TTC549 (cell line): ENCODE data around the gene ZNF195.
"Not testable (repeated sequence)": the region's sequence is repeated elsewhere in the genome, so short reads cannot be mapped to it uniquely, and the experiment has no call there.

Experiments used
- FAIRE-seq: peaks from 2 replicates; lab custom pipeline; 2012; peaks lifted over from hg19 to GRCh38; lab: Jason Lieb, UNC

ZNF195 gene

GRCh38 chr11:3378426-3379423, at the start of gene ZNF195:
TSS of gene ZNF195 (minus strand) at chr11:3379146. CDS start at chr11:3379040, 106 bp downstream.
- peak; percentile 52 for FAIRE-seq

- FAIRE-seq, result not testable (repeated sequence)
Observed at GRCh38 chr11:3428076-3428475, 49.1 kb upstream of the ZNF195 start.

GRCh38 chr11:3426541-3426940, 47.6 kb upstream of the ZNF195 start:
- not testable (repeated sequence) for FAIRE-seq

- not testable (repeated sequence) for FAIRE-seq
Observed at GRCh38 chr11:3423928-3424327, 45.0 kb upstream of the ZNF195 start.

GRCh38 chr11:3423138-3423731, 44.3 kb upstream of the ZNF195 start:
- not testable (repeated sequence) for FAIRE-seq

- FAIRE-seq, result peak; percentile 80
Observed at GRCh38 chr11:3422380-3423137, 43.6 kb upstream of the ZNF195 start.

GRCh38 chr11:3421608-3422379, 42.8 kb upstream of the ZNF195 start:
- FAIRE-seq, result not testable (repeated sequence)

GRCh38 chr11:3420281-3421042, 41.5 kb upstream of the ZNF195 start:
- not testable (repeated sequence) for FAIRE-seq

GRCh38 chr11:3419496-3419895, 40.5 kb upstream of the ZNF195 start:
- FAIRE-seq, result not testable (repeated sequence)

- not testable (repeated sequence) for FAIRE-seq
Observed at GRCh38 chr11:3417047-3417446, 38.1 kb upstream of the ZNF195 start.

- not testable (repeated sequence) for FAIRE-seq
Observed at GRCh38 chr11:3415301-3415700, 36.4 kb upstream of the ZNF195 start.

- FAIRE-seq, result not testable (repeated sequence)
Observed at GRCh38 chr11:3413666-3414065, 34.7 kb upstream of the ZNF195 start.

- FAIRE-seq, result no peak
Observed at GRCh38 chr11:3412837-3413236, 33.9 kb upstream of the ZNF195 start.

- FAIRE-seq, result not testable (repeated sequence)
Observed at GRCh38 chr11:3408722-3409121, 29.8 kb upstream of the ZNF195 start.

- not testable (repeated sequence) for FAIRE-seq
Observed at GRCh38 chr11:3408058-3408605, 29.2 kb upstream of the ZNF195 start.

- not testable (repeated sequence) for FAIRE-seq
Observed at GRCh38 chr11:3406937-3407336, 28.0 kb upstream of the ZNF195 start.

- FAIRE-seq, result not testable (repeated sequence)
Observed at GRCh38 chr11:3406223-3406875, 27.4 kb upstream of the ZNF195 start.

GRCh38 chr11:3404076-3404925, 25.4 kb upstream of the ZNF195 start:
- FAIRE-seq, result not testable (repeated sequence)

GRCh38 chr11:3402861-3403250, 23.9 kb upstream of the ZNF195 start:
- FAIRE-seq, result not testable (repeated sequence)
